ENCODE measurements around the gene MALRD1. TPM values are rescaled to one million over a fixed set of nuclear protein-coding genes. Genes with fewer than 3 reads are reported as not detected.

The MALRD1 gene
- total RNA-seq, 1 experiment from 2014 or later, result 0.50 TPM

DNA sequence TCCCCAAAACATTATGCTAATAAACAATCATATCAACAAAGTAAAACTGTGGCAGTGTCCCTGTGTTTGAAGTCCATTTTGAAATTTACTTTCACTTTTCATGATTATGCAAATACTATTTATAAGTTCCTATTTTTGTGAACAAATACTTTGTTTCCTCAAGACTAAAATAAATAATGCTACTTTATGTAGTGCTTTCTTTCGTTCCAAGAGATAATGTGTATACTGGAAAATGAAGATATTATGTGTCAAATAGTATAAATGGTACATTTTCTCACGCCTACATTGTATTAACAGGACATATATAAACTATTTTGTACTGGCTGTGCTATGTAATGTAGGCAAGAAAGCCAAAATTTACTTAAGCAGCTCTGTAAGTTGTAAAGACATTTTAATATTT lies 136.3 kb downstream of the MALRD1 start:
- no peaks in the 10 kb centered on the region for H3K4me1 Mint-ChIP-seq
- POLR2A ChIA-PET, result no interaction called here
- no peaks in the 10 kb centered on the region for H3K27me3 Mint-ChIP-seq (ENCODE audit: low read depth)
- TF ChIP-seq ZNF317 (CRISPR knock-in tag; IDR thresholded peaks at IDR 0.05; ENCODE audit: borderline replicate concordance, low read depth), result no peak
- TF ChIP-seq TP53 (CRISPR knock-in tag; IDR thresholded peaks at IDR 0.05), result no peak
- TF ChIP-seq, protein P1, sequence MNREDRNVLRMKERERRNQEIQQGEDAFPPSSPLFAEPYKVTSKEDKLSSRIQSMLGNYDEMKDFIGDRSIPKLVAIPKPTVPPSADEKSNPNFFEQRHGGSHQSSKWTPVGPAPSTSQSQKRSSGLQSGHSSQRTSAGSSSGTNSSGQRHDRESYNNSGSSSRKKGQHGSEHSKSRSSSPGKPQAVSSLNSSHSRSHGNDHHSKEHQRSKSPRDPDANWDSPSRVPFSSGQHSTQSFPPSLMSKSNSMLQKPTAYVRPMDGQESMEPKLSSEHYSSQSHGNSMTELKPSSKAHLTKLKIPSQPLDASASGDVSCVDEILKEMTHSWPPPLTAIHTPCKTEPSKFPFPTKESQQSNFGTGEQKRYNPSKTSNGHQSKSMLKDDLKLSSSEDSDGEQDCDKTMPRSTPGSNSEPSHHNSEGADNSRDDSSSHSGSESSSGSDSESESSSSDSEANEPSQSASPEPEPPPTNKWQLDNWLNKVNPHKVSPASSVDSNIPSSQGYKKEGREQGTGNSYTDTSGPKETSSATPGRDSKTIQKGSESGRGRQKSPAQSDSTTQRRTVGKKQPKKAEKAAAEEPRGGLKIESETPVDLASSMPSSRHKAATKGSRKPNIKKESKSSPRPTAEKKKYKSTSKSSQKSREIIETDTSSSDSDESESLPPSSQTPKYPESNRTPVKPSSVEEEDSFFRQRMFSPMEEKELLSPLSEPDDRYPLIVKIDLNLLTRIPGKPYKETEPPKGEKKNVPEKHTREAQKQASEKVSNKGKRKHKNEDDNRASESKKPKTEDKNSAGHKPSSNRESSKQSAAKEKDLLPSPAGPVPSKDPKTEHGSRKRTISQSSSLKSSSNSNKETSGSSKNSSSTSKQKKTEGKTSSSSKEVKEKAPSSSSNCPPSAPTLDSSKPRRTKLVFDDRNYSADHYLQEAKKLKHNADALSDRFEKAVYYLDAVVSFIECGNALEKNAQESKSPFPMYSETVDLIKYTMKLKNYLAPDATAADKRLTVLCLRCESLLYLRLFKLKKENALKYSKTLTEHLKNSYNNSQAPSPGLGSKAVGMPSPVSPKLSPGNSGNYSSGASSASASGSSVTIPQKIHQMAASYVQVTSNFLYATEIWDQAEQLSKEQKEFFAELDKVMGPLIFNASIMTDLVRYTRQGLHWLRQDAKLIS (CRISPR knock-in tag; IDR thresholded peaks at IDR 0.05; ENCODE audit: borderline replicate concordance), result no peak
- no peak for TF ChIP-seq MXD4 (CRISPR knock-in tag; IDR thresholded peaks at IDR 0.05; ENCODE audit: borderline replicate concordance)
- no peak for TF ChIP-seq ESRRA (CRISPR knock-in tag; IDR thresholded peaks at IDR 0.05; ENCODE audit: borderline replicate concordance)
- TF ChIP-seq, protein P2, sequence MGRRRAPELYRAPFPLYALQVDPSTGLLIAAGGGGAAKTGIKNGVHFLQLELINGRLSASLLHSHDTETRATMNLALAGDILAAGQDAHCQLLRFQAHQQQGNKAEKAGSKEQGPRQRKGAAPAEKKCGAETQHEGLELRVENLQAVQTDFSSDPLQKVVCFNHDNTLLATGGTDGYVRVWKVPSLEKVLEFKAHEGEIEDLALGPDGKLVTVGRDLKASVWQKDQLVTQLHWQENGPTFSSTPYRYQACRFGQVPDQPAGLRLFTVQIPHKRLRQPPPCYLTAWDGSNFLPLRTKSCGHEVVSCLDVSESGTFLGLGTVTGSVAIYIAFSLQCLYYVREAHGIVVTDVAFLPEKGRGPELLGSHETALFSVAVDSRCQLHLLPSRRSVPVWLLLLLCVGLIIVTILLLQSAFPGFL (CRISPR knock-in tag; IDR thresholded peaks at IDR 0.05; ENCODE audit: borderline replicate concordance), result no peak
- TF ChIP-seq CBFB (CRISPR knock-in tag; IDR thresholded peaks at IDR 0.05; ENCODE audit: low read depth), result no peak
- TF ChIP-seq, protein P3, sequence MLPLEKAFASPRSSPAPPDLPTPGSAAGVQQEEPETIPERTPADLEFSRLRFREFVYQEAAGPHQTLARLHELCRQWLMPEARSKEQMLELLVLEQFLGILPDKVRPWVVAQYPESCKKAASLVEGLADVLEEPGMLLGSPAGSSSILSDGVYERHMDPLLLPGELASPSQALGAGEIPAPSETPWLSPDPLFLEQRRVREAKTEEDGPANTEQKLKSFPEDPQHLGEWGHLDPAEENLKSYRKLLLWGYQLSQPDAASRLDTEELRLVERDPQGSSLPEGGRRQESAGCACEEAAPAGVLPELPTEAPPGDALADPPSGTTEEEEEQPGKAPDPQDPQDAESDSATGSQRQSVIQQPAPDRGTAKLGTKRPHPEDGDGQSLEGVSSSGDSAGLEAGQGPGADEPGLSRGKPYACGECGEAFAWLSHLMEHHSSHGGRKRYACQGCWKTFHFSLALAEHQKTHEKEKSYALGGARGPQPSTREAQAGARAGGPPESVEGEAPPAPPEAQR (CRISPR knock-in tag; IDR thresholded peaks at IDR 0.05), result no peak
- no peak for TF ChIP-seq HMGA2 (CRISPR knock-in tag; IDR thresholded peaks at IDR 0.05)
- no peak for TF ChIP-seq ZNF416 (CRISPR knock-in tag; IDR thresholded peaks at IDR 0.05)
- no peak for TF ChIP-seq ZNF138 (CRISPR knock-in tag; conservative IDR thresholded peaks at IDR 0.05)
- TF ChIP-seq, protein P4, sequence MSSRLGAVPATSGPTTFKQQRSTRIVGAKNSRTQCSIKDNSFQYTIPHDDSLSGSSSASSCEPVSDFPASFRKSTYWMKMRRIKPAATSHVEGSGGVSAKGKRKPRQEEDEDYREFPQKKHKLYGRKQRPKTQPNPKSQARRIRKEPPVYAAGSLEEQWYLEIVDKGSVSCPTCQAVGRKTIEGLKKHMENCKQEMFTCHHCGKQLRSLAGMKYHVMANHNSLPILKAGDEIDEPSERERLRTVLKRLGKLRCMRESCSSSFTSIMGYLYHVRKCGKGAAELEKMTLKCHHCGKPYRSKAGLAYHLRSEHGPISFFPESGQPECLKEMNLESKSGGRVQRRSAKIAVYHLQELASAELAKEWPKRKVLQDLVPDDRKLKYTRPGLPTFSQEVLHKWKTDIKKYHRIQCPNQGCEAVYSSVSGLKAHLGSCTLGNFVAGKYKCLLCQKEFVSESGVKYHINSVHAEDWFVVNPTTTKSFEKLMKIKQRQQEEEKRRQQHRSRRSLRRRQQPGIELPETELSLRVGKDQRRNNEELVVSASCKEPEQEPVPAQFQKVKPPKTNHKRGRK (CRISPR knock-in tag; IDR thresholded peaks at IDR 0.05; ENCODE audit: borderline replicate concordance), result no peak
- no peak for TF ChIP-seq FOXJ3 (CRISPR knock-in tag; IDR thresholded peaks at IDR 0.05; ENCODE audit: borderline replicate concordance)
- TF ChIP-seq, protein P5, sequence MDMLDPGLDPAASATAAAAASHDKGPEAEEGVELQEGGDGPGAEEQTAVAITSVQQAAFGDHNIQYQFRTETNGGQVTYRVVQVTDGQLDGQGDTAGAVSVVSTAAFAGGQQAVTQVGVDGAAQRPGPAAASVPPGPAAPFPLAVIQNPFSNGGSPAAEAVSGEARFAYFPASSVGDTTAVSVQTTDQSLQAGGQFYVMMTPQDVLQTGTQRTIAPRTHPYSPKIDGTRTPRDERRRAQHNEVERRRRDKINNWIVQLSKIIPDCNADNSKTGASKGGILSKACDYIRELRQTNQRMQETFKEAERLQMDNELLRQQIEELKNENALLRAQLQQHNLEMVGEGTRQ (CRISPR knock-in tag; IDR thresholded peaks at IDR 0.05), result no peak
- CTCF ChIA-PET, result no interaction called here
- peaks cover 8% of the 10 kb centered on the region for H3K9me3 Mint-ChIP-seq
- ATAC-seq (no peak), DNase-seq (ENCODE audit: low spot score) (no peak)
- H3K27ac Mint-ChIP-seq, result no peak overlapping the region
- H3K36me3 Mint-ChIP-seq, result no peaks in the 10 kb centered on the region
- no peak overlapping the region for H3K4me3 Mint-ChIP-seq

DNA sequence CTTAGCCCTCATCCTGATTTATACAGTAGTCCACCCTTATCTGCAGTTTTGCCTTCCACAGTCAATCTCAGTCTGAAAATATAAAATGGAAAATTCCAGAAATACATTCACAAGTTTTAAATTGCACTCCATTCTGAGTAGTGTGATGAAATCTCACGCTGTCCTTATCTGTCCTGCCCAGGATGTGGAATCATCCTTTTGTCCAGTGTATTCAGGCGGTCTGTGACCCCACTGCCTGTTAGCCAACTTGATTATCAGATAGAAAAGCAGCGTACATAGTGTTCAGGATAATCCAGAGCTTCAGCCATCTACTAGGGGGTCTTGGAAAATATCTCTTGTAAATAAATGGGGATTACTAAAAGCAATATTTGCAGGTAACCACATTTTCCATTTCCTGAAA lies 146.3 kb downstream of the MALRD1 start:
- Mint-ChIP-seq H3K27me3 (ENCODE audit: low read depth) (no peaks in the 10 kb centered on the region), H3K9me3 (peaks cover 6% of the 10 kb centered on the region), H3K4me3 (no peak overlapping the region), H3K4me1 (no peaks in the 10 kb centered on the region), H3K36me3 (peaks cover 4% of the 10 kb centered on the region; the same call in 1 of the 2 replicates), H3K27ac (no peak overlapping the region)
- ATAC-seq (no peak), DNase-seq (ENCODE audit: low spot score) (no peak)
- CTCF ChIA-PET, result no interaction called here
- POLR2A ChIA-PET, result no interaction called here
- TF ChIP-seq NFYB (CRISPR knock-in tag; conservative IDR thresholded peaks at IDR 0.05; ENCODE audit: low read depth), result no peak
- TF ChIP-seq, protein P4 (CRISPR knock-in tag; IDR thresholded peaks at IDR 0.05; ENCODE audit: borderline replicate concordance), result no peak
- TF ChIP-seq, protein P6, sequence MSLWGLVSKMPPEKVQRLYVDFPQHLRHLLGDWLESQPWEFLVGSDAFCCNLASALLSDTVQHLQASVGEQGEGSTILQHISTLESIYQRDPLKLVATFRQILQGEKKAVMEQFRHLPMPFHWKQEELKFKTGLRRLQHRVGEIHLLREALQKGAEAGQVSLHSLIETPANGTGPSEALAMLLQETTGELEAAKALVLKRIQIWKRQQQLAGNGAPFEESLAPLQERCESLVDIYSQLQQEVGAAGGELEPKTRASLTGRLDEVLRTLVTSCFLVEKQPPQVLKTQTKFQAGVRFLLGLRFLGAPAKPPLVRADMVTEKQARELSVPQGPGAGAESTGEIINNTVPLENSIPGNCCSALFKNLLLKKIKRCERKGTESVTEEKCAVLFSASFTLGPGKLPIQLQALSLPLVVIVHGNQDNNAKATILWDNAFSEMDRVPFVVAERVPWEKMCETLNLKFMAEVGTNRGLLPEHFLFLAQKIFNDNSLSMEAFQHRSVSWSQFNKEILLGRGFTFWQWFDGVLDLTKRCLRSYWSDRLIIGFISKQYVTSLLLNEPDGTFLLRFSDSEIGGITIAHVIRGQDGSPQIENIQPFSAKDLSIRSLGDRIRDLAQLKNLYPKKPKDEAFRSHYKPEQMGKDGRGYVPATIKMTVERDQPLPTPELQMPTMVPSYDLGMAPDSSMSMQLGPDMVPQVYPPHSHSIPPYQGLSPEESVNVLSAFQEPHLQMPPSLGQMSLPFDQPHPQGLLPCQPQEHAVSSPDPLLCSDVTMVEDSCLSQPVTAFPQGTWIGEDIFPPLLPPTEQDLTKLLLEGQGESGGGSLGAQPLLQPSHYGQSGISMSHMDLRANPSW (CRISPR knock-in tag; conservative IDR thresholded peaks at IDR 0.05; ENCODE audit: low read depth), result no peak
